ENCODE results near the gene MAPKBP1. TPM values are rescaled to one million over a fixed set of nuclear protein-coding genes. Genes with fewer than 3 reads are reported as not detected.

Gene MAPKBP1
- total and polyA plus RNA-seq, 2 of the 8 experiments (the other 6 are each of a cell fraction or from before 2014, with no cell fraction given), result 4.3 to 11.3 TPM

- H3K79me1 ChIP-seq (ENCODE audit: low read depth, low read length), result no peaks in the 10 kb centered on the region
- no peak overlapping the region for H3K23ac ChIP-seq (ENCODE audit: insufficient read length)
- H3K14ac ChIP-seq (ENCODE audit: insufficient read length), result no peak overlapping the region
- H2BK5ac ChIP-seq (ENCODE audit: low read depth, low read length), result no peak overlapping the region
- H2AK5ac ChIP-seq (ENCODE audit: low read depth, low read length), result no peak overlapping the region
- H3K9ac ChIP-seq (replicated peaks in 1 of 4; ENCODE audit: extremely low read depth in 1 of 4, low read depth in 3 of 4, low read length in 3 of 4), result no peak overlapping the region
- H3K79me2 ChIP-seq (ENCODE audit: control insufficient read depth in 1 of 2, insufficient read depth in 2 of 2, low read length in 2 of 2), result peaks cover 0 to 5% of the 10 kb centered on the region in 2 experiments; a peak in 2 of 4 replicates
- ChIA-PET CTCF (ENCODE audit: partially characterized antibody) (interaction anchor here (0.7 to 9.3 kb wide), 41 partner anchors 8 to 335 kb away, joined by 3 to 283 read pairs (median 5); no protein-coding TSS in a partner anchor), POLR2A (ENCODE audit: partially characterized antibody) (interaction anchor here (0.7 to 5.2 kb wide), 9 partner anchors 11 to 211 kb away, joined by 3 to 24 read pairs (median 5); no protein-coding TSS in a partner anchor)
- no peak overlapping the region for H2AFZ ChIP-seq (ENCODE audit: low read length)
- H3K56ac ChIP-seq (replicated peaks; ENCODE audit: insufficient read length, low read depth, low read length), result no peak overlapping the region
- no peak overlapping the region for H2BK15ac ChIP-seq (ENCODE audit: low read length)
- FAIRE-seq (peak; percentile 85), DNase-seq (ENCODE audit: low read depth in 1 of 2, low spot score in 2 of 2) (no peak)
- no peaks in the 10 kb centered on the region for H3K36me3 ChIP-seq (ENCODE audit: control insufficient read depth in 2 of 4, insufficient read depth in 4 of 4, low read length in 3 of 4)
- no peak overlapping the region for H2BK120ac ChIP-seq (replicated peaks; ENCODE audit: low read depth, low read length)
- H4K91ac ChIP-seq (replicated peaks; ENCODE audit: insufficient read length, low read length), result no peak overlapping the region
- no peak overlapping the region for H4K5ac ChIP-seq (ENCODE audit: insufficient read length, low read depth, low read length)
- no peaks in the 10 kb centered on the region for H4K20me1 ChIP-seq (replicated peaks in 1 of 2; ENCODE audit: control insufficient read depth in 1 of 2, insufficient read depth in 2 of 2, low read length in 2 of 2)
- no peak overlapping the region for H3K18ac ChIP-seq (ENCODE audit: extremely low read depth, low read length)
- TF ChIP-seq, protein P1, sequence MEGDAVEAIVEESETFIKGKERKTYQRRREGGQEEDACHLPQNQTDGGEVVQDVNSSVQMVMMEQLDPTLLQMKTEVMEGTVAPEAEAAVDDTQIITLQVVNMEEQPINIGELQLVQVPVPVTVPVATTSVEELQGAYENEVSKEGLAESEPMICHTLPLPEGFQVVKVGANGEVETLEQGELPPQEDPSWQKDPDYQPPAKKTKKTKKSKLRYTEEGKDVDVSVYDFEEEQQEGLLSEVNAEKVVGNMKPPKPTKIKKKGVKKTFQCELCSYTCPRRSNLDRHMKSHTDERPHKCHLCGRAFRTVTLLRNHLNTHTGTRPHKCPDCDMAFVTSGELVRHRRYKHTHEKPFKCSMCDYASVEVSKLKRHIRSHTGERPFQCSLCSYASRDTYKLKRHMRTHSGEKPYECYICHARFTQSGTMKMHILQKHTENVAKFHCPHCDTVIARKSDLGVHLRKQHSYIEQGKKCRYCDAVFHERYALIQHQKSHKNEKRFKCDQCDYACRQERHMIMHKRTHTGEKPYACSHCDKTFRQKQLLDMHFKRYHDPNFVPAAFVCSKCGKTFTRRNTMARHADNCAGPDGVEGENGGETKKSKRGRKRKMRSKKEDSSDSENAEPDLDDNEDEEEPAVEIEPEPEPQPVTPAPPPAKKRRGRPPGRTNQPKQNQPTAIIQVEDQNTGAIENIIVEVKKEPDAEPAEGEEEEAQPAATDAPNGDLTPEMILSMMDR (IDR thresholded peaks at IDR 0.05; ENCODE audit: control extremely low read depth in 1 of 3, insufficient read depth in 1 of 3, low read depth in 1 of 3, low read length in 3 of 3), result peak; percentile 47 to 80 (median 72)
- TF ChIP-seq TAF1 (IDR thresholded peaks at IDR 0.05; ENCODE audit: low read depth, low read length) (no peak), BACH1 (IDR thresholded peaks at IDR 0.05; ENCODE audit: low read length) (no peak), RAD21 (IDR thresholded peaks at IDR 0.05 in 1 of 2, conservative IDR thresholded peaks at IDR 0.05 in 1 of 2; ENCODE audit: low read depth in 2 of 2, low read length in 2 of 2) (peak; percentile 85)
- H3K27ac ChIP-seq (ENCODE audit: low read depth, low read length), result no peak overlapping the region
- no peaks in the 10 kb centered on the region for H3K27me3 ChIP-seq (replicated peaks in 1 of 4; ENCODE audit: control insufficient read depth in 3 of 4, extremely low read depth in 1 of 4, insufficient read depth in 3 of 4, low read length in 3 of 4)
- H3K4me2 ChIP-seq (ENCODE audit: insufficient read depth in 1 of 2, low read depth in 2 of 2, low read length in 2 of 2), result peak overlapping the region; percentile 93 to 99; a peak in 3 of 4 replicates
- WGBS, 2 experiments (ENCODE audit: extremely low coverage in 1 of 2, insufficient coverage in 1 of 2, insufficient read length in 1 of 2, insufficient replicate concordance in 2 of 2, low coverage in 1 of 2, low lambda C conversion rate in 2 of 2, missing lambda C conversion rate in 1 of 2), result 83% methylated on average over 8 of the region's 8 CpGs; no CpG with 5 or more reads in 1 of the 2 experiments
- no peak overlapping the region for H2BK12ac ChIP-seq (ENCODE audit: low read depth, low read length)
- no peak overlapping the region for H4K8ac ChIP-seq (ENCODE audit: extremely low read depth, insufficient read depth, low read length)
- H3K4ac ChIP-seq (replicated peaks; ENCODE audit: insufficient read length, low read depth, low read length), result no peak overlapping the region
- no peak overlapping the region for H2BK20ac ChIP-seq (ENCODE audit: low read length)
- peaks cover 16% of the 10 kb centered on the region for H3K23me2 ChIP-seq (ENCODE audit: low read depth, low read length)
- peaks cover 0 to 21% (median 10%) of the 10 kb centered on the region in 4 experiments; a peak in 5 of 7 replicates for H3K4me1 ChIP-seq (replicated peaks in 1 of 4; ENCODE audit: control insufficient read depth in 3 of 4, insufficient read depth in 4 of 4, low read length in 3 of 4)
- H3K4me3 ChIP-seq (ENCODE audit: extremely low read depth in 1 of 4, insufficient read depth in 2 of 4, low read depth in 3 of 4, low read length in 4 of 4), result peak overlapping the region in 1 of 4 experiments; percentile 71; a peak in 3 of 8 replicates
- no peaks in the 10 kb centered on the region for H3K9me3 ChIP-seq (ENCODE audit: insufficient read depth in 2 of 2, low read depth in 1 of 2, low read length in 1 of 2)
Observed at GRCh38 chr15:41772720-41773331, 1.5 kb upstream of the MAPKBP1 start.

All from H1 (cell line).